Left ventricle myocardium superior (tissue), 1 donor: ENCODE data around the gene DNAI7. TPM values are rescaled to one million over a fixed set of nuclear protein-coding genes. Genes with fewer than 3 reads are reported as not detected.

ENCODE experiments used
- ATAC-seq: fragments of 200-7000 bp; cut with Tn5 transposase; one replicate; pipeline ENCODE4 v1.9.1; 2020; ENCODE audit warnings: mild to moderate bottlenecking, moderate library complexity
- DNase-seq: peaks from one replicate; pipeline ENCODE4 v3.0.0-alpha.2; 2020
- intact Hi-C: fragments of 100-400 bp; cut with micrococcal nuclease; formaldehyde crosslinking; loops from one replicate; pipeline ENCODE4 v1.11.0; 2022
- total RNA-seq: library from RNA; stranded (reverse); fragmentation: NEBNext Ultra II Directional; extraction: Animal tissue kit (Norgen Biotek cat#: 25700); gene quantifications from one replicate; pipeline ENCODE4 v1.2.1, GENCODE V29; 2021
- donor health status: DM: no; HTN: yes; CAD: no; lungs with severe emphysema.

DNAI7 gene
- total RNA-seq, 1 donor from 2014 or later: 0.89 TPM

DNA sequence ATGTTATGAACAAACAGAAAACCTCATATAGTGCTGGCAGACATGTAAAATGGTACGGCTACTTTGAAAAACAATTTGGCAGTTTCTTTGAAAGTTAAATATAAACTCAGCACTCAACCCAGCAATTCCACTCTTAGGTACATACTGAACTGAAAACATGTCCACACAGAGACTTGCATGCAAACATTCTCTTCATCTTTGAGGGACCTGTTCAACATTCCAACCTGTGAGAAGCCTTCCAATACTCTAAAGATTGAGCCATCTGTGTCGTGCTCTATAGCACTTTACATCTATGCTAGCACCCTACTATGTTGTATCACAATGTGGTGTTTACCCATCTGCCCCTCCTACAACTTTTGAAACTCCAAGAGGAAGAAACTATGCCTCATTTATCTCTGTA lies 79.3 kb downstream of the DNAI7 start:
- DNase-seq (no peak), ATAC-seq (peak; percentile 15)
- intact Hi-C loops: no loop called here

DNA sequence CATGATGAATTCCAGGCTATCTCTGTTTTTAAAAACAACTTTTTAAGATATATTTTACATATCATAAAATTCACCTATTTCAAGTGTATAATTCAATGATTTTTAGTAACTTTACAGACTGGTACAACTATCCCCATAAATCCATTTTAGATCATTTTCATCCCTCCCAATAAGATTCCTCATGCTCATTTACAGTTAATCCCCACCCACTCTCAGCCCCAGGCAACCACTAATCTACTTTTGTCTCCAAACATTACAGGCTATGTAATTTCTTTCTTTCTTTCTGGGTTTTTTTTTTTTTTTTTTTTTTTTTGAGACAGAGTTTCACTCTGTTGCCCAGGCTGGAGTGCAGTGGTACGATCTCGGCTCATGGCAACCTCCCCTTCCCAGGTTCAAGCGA lies 81.3 kb downstream of the DNAI7 start:
- DNase-seq (no peak), ATAC-seq (no peak)
- intact Hi-C loops: no loop called here

DNA sequence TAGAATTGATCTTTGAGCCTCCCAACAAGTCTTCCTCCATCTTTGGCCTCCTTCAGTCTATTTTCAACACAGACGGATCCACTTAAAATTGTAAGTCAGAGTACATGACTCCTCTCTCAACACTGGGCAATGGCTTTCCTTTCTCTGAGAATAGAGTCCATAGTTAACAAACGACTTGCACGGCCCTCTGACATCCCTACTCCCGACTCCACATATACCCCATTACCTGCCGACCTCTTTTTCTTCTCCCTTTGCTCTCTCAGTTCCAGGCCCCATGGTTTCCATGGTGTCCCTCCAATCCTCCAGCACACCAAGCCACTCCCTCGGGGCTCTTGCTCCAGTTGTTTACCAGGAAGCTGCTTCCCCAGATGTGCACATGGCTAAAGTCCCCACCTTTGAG lies 84.7 kb downstream of the DNAI7 start:
- ATAC-seq: no peak
- DNase-seq: no peak
- intact Hi-C loops: no loop called here

DNA sequence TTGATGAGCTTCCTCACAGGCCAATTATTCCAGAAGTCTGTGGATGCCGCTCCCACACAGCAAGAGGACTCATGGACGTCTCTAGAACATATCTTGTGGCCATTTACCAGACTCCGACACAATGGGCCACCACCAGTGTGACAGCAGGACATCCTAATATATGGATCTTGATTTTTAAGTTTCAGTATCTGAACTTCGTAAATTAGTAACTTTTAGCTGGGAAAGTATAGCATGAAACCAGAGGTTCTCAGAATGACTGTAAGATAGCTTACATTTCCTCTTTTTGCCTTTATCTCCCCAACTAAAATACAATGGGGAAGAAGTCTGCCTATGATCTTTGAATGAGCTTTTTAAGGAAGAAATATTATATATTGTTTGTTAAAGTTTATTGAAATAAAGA lies 87.0 kb downstream of the DNAI7 start:
- intact Hi-C loops: no loop called here
- no peak for ATAC-seq
- DNase-seq: no peak

DNA sequence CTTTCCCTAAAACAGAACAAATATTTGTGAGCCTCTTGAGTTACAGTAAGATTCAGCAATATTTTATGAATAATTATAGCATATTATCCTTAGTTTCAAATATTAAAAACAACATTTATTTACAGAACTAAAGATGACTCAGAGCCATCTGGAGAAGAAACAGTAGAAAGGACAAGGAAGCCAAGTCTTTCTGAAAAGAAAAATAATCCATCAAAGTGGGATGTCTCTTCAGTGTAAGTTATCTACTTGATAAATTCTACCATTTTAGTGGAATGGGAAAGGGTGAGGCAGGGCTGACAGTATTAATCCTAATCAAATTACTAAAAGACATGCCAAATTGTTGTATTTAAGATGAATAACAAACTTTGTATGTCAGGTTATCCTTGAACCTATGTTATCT lies 88.1 kb downstream of the DNAI7 start:
- intact Hi-C loops: no loop called here
- DNase-seq: no peak
- no peak for ATAC-seq

DNA sequence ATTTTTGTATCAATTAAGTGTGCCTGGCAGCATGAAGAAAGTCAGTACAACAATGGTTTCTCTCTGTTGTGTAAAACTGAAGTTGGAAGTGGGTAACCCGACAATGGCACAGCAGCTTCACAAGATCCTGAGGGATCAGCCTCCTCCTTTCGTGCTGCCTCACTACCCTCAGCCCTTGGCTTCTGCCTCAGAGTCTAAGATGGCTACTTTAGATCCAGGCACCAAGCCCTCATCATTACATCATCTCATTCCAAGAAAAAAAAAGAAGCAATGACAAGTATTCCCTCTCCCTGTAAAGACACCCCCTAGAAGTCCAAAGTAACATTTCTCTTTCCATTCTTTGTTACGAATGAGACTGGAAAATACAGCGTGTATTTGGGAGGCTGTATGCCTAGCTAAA lies 92.6 kb downstream of the DNAI7 start:
- ATAC-seq (no peak), DNase-seq (no peak)
- intact Hi-C loops: no loop called here

DNA sequence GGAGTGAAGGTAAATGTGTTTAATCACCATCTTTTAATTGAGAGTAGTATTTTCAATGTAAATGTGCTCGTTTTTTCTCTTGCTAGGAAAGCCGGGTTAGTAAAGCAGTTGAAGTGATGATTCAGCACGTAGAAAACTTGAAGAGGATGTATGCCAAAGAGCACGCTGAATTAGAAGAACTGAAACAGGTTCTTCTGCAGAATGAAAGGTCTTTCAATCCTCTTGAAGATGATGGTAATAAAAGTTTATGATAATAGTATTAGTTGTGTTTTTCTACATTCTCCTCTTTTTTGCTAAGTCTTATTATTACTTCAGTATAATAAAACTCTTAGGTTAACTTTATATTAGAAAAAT lies 93.9 kb downstream of the DNAI7 start:
- intact Hi-C loops: no loop called here
- DNase-seq (no peak), ATAC-seq (no peak)

DNA sequence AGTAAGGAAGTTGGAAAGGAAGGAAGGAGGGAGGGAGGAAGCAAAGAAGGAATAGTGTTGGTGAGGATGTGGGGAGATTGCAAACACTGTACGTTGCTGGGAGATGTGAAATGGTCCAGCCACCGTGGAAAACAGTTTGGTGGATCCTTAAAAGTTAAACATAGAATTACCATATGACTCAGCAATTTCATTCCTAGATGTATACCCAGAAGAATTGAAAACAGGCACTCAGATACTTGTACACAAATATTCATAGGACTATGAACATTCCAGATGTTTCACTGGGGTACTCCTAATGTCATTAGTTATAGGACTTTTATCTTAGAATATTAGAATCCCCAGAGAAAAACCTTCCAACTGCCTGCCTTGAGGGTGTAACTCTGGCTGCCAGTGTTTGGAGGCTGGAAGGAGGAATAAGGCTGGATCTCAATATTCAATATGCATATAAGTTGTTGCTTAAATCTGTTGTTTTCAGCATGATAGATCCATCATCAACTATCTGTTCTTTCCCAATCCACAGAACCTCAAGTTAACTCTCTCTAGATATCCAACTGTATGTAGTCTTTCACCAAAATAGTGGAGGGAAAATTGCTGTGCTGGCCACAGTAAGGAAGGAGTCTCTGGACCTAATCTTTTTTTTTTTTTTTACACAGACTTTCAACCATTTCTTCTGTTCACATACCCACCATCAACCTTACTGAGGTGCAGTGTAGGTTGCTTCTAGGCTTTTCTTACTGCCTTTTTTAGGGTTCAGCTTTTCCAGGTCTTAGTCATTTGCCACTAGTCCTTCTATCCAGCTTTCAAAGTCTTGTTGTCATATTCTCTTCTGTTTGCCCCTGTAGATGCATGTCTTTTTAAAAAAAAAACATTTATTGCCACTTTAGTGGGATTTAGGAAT lies 94.5 kb downstream of the DNAI7 start:
- DNase-seq (no peak), ATAC-seq (no peak)
- intact Hi-C loops: no loop called here

DNA sequence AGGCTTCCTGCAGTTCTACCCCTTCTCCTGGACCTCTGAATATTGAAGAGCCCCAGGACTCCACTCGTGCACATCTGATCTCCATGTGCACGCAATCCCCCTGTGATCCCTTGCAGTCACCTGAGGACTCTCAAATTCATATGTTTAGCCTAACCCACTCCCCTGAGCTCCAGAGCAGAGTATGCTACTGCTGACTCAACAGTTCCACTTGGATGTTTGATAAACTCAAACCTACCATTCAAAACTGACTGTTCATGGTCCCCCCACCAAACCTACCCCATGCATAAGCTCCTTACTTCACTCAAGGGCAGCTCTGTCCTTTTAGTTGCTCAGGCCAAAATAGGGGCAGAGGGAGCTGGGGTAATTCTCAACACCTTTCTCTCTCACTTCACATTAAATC lies 96.0 kb downstream of the DNAI7 start:
- ATAC-seq (no peak), DNase-seq (no peak)
- intact Hi-C loops: no loop called here

DNA sequence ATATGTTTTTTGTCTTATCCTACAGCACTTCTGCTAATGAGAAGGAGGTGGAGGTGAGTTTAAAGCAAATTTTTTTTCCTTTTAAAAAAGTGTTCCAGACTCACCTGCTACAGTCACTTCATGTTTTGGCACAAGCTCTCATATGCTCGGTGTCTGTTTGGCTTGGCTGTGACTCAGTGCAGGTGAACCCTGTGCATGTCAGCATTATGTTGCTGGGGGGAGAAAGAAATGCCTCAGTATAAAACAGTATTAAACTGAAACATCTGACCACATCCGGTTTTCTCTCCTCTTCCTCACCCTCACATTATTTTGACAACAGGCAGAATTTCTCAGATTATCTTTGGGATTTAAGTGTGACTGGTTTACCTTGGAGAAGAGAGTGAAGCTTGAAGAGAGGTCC lies 105.2 kb downstream of the DNAI7 start:
- ATAC-seq (no peak), DNase-seq (no peak)
- intact Hi-C loops: no loop called here

DNA sequence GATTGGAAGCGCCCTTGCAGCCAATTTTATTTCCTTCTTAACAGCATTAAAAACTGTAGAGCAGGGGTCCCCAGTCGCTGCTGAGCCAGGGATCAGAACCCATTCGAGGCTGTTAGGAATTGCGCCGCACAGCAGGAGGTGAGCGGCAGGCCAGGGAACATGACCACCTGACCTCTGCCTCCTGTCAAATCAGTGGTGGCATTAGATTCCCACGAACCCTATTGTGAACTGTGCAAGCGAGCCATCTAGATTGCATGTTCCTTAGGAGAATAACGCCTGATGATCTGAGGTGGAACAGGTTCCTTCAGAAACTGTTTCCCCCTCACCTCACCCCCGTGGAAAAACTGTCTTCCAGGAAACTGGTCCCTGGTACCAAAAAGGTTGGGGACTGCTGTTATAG lies 107.4 kb downstream of the DNAI7 start:
- no peak for DNase-seq
- ATAC-seq: no peak
- intact Hi-C loops: no loop called here

DNA sequence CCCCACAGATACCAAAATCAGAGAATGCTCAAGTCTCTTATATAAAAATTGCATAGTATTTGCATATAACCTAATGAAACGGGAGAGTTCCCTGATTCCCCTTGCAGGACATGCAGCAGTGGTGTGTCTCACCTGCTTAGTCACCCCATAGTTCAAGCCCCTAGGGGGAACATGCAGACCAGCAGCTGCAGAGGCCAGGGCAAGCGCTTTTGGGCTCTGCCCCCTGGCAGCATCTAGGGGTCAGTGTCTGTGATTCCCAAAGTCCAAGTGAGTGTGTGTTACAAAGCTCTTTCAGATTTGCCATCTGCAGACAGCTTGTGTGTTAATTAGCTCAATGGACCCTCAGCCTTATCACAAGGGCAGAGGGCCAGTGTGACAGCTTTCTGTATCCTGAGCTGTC lies 110.1 kb downstream of the DNAI7 start:
- ATAC-seq: no peak
- DNase-seq: no peak
- intact Hi-C loops: no loop called here

DNA sequence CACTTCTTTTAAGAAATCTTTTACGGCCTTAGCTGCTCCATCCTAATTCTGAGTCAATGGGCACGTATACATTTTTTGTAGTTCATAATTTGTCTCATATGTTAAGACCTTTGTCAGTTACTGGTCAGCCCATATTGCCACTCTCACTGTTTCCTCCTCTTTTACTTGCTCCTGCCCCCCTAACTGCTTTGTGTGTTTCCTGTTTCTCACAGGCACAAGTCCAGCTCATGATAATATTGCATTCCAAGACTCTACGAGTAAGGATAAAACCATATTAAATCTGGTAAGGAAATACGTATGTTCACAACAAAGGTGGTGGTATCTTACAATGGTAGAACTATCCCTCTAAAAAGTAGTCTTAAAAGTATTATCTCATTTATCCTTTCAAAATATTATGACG lies 111.7 kb downstream of the DNAI7 start:
- ATAC-seq (no peak), DNase-seq (no peak)
- intact Hi-C loops: no loop called here

DNA sequence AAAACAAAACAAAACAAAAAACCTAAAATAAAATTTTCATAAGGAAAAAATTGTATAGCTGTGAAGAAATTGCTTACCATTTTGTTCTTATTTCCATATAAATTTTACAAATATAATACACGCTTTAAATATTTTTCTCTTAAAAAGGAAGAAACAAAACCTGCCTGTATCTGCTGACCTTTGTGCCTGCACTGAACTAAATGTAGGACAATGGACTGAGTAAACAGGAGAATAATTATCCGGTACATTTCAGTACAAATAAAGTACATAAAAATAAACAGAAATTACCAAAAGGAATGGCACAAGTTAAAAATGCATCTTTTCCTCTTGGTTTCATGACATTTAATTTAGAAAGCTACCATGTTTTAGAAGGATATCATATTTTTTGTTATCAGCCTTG lies 112.3 kb downstream of the DNAI7 start:
- intact Hi-C loops: no loop called here
- no peak for ATAC-seq

DNA sequence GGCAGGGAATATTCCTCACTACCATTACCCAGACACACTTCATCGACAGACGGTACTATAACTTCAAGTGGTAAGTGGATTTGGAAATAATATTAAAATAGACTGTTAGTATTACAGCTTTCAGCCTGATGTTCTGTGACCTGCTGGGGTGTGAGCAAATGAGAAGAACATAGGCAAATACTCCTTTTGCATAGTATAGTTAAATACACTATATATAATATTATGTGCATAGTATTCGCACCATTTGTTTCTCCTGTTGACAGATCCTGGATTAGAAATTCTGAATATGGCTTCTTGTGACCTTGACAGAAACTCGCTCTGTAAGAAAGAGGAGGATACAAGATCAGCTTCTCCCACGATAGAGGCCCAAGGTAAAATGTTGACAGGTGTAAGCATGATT lies 115.6 kb downstream of the DNAI7 start:
- DNase-seq (no peak), ATAC-seq (no peak)
- intact Hi-C loops: no loop called here

More for the DNA sequence above, 112.3 kb downstream of the DNAI7 start:
- DNase-seq: no peak

DNA sequence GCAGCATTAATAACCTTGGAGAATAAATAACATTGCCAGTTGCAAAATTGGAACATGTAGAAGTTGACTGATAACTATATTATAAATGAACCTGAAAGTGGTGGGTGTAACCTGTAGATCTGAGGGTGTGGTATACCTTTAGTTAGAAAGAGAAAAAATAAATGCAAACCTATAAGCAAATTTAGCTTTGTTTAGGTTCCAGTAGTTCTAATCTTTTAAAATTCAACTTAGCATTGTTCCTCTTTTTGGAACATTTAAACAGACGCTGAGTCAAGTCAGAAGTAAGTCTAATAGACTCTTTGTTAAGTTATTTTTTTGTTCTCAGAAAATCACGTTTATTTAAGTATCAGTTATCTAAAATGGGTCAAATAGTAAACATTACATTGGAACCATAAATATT lies 120.0 kb downstream of the DNAI7 start:
- intact Hi-C loops: no loop called here
- ATAC-seq (no peak), DNase-seq (no peak)

DNA sequence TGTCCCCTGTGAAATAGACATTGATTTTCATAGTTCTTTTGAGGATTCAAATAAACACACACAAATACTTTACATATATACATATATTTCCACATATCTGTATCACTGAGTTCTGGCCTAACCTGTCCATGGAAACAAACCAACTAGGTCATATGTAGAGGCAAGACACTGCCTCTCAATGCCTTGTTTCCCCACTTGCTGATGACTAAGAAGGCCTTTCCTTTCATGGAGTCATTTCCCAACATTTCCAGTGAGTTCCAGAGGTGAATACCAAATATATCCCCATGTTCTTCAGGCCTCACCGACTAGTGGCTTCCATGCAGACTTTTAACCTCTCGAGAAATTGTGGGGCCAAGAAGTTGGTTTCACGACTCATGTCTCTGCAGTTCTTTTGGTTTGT lies 120.8 kb downstream of the DNAI7 start:
- intact Hi-C loops: no loop called here
- no peak for ATAC-seq
- DNase-seq: no peak

DNA sequence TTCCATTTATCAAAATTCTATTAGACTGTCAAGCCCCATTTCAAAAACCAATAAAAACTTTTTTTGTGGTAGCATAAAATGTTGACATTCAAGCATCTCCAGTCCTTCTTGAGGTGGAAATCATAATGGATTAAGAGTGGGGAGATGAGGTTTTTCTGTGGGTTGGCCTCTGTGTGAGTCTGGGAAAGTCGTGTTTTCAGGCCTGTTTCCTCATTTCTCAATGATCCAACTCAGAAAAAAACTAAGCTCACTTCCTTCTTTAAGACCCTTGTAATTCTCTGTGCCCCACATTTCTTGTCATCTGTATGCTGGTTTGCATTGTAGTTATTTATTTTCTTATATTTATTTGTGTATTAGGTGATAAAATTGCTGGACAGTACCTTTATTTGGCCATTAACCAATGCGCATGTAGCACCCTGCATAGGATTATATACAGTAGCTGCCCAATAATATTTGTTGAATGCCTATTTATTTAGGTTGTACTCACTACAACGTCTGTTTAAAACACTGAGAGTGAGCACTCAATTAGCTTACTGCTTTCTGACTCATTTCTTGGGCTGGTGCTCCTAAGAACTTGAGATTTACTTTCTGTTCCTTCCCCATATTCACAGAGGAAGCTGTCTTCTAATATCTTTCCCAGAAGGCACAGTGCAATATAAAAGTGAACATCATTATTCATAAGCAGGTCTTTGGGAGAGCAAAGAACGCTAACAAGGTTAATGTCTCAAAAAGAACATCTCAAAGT lies 121.9 kb downstream of the DNAI7 start:
- DNase-seq (no peak), ATAC-seq (no peak)
- intact Hi-C loops: no loop called here

DNA sequence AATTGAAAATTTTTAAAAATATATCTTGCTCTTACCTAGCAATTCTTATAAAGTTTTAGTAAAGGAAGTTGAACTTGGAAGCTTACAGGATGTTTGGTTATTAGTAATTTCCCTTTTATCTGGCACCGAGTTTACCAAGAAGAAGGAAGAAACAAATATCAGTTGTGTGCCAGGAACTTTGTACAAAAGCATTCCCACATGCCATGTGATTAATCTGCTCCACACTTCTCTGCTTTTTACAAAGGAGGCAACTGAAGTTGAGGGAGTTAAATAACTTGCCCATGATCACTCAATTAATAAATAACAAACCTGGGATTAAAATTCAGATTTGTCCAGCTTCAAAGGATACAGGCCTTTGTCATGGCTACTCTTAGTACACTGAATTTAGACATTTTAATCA lies 123.6 kb downstream of the DNAI7 start:
- intact Hi-C loops: no loop called here
- DNase-seq (no peak), ATAC-seq (no peak)

DNA sequence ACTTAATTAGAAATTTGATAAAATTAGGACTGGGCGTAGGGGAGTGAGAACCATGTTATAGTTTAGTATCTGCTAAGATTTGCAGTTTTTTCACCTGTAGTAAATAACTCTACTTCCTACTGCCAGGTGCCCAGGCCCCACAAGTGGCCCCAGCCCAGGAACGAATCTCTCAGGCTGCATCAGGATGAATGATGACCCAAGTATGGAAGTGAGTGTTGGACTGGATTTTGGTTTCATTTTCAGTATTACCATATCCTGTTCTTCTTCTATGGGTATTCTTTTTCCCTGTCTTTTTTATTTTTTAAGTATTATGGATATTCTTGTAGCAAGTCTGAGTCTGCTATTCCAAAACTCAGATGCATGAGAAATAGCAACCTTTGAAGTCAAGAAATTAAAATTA lies 125.7 kb downstream of the DNAI7 start:
- intact Hi-C loops: no loop called here
- ATAC-seq (no peak), DNase-seq (no peak)

DNA sequence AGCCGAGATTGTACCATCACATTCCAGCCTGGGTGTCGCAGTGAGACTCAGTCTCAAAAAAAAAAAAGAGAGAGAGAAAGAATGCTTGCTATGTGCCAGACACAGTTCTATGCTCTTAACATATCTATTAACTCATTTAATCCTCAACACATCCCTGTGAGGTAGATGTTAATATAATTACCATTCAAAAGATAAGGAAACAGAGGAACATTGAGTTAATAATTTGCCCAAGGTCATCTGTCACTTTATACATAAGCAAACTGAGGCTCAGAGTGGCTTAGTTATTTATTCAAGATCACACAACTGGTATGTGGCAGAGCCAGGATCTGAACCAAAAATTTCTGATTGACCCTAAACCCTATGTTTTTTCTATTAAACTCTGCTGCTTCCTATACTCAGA lies 129.9 kb downstream of the DNAI7 start:
- DNase-seq (no peak), ATAC-seq (no peak)
- intact Hi-C loops: no loop called here
